ENCODE results near the gene FAM135A.
"Not testable (repeated sequence)": the region's sequence is repeated elsewhere in the genome, so short reads cannot be mapped to it uniquely, and the experiment has no call there.

The FAM135A gene

DNA sequence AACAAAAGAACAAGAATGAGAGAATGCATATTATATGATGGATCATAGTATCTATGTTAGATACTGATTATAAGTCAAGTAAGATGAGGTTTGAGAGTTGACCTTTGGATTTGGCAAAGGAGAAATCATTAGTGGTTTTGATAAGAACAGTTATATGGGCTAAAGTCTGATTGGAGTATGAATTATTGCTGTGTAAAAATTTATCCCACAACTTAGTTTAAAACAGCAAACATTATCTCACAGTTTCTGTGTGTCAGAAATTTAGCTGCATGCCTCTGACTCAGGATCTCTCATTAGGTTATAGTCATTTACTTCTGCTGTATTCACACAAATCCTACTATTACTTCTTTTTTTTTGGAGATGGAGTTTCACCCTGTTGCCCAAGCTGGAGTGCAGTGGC is 56.7 kb downstream of the FAM135A start:
- no peak for DNase-seq

DNA sequence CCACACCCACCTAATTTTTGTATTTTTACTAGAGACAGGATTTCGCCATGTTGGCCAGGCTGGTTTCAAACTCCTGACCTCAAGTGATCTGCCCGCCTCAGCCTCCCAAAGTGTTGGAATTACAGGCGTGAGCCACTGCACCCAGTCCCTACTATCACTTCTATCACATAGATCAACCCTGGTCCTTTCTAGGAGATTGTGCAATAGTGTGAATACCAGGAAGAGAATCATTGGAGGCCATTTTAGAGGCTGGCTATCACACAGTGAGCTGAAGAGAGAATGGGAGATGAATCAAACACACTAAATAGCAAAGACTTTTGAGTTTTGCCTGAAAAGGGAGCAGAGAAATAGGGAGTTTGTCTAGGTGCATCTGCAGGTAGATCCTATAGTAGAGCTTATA is 57.2 kb downstream of the FAM135A start:
- not testable (repeated sequence) for DNase-seq

DNA sequence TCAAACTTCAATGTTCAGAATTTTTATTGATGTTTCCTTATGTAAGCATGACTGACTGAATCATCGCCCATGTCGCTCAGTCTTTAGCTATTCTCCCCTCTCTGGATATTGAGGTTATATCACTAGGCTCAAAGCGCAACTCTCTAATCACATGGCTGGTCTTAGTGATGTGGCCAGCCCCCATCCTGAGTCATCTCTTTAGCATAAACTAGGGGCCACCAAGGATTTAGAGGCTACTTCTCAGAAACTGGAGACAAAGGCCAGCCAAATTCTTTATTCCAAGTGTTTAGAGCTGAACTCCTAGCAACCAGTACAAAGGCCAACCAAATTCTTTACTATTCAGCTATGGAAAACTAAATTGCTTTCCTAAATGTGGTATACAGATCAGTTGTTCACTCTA is 61.4 kb downstream of the FAM135A start:
- no peak for DNase-seq

DNA sequence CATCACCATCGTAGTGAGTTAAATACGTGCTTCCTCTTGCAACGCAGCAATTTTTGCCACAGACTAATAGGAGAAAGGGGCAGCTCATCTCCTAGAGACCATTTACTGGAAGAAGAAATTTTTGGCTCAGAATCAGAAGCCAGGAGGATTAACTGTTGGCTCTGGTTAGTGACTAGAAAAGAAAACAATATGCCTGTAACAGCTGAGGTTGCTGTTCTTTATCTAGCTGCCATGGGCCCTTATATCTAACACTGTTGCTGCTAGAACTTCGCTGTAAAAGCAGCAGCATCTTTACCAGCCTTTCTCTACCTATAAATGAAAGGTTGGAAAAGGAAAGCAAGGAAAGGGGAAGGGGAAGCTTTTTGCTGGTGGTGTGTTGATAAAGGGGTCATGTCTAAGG is 65.9 kb downstream of the FAM135A start:
- no peak for DNase-seq

DNA sequence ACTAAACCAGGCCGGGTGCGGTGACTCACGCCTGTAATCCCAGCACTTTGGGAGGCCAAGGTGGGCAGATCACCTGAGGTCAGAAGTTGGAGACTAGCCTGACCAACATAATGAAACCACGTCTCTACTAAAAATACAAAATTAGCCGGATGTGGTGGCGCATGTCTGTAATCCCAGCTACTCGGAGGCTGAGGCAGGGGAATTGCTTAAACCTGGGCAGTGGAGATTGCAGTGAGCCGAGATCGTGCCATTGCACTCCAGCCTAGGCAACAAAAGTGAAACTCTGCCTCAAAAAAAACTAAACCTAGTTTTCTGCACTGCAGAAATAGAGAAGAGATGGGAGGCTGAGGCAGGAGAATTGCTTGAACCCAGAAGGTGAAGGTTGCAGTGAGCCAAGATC is 73.3 kb downstream of the FAM135A start:
- DNase-seq: not testable (repeated sequence)

- no peak for DNase-seq
Observed at GRCh38 chr6:70489364-70489763, 76.1 kb downstream of the FAM135A start.

- DNase-seq: no peak
Observed at GRCh38 chr6:70494833-70495232, 81.5 kb downstream of the FAM135A start.

GRCh38 chr6:70495790-70496189 is 82.5 kb downstream of the FAM135A start:
- not testable (repeated sequence) for DNase-seq

DNA sequence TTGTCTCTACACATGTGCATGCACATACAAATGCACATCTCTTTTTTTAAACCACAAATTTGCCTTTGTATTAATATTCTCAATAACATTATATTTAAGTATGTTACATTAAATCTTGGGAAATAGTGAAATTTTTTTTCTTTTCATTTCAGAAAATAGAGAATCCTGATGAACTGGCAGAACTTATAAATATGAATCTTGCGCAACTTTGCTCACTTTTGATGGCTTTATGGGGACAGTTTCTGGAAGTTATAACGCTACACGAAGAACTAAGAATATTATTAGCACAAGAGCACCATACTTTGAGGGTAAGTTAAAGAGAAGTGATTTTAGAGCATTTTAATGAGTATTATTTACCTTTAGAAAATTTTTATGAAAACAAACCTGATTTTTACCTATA is 89.2 kb downstream of the FAM135A start:
- DNase-seq: no peak

GRCh38 chr6:70503813-70504465 is 90.6 kb downstream of the FAM135A start:
- no peak for DNase-seq

DNA sequence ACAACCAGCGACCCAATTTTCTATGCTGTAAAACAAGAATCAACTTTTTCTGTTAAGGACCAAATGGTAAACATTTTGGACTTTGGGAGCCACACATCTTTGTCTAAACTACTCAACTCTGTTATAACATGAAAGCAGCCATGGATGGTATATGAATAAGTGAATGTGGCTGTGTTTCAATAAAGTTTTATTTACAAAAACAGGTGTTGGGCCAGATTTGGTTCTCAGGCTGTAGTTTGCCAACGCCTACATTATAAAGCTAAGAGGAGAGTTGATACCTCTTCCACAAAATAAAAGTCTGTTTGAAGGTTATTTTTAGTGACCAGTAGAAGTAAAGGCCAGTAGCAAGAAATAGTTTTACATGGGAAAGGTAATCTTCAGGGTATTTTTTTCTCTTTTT is 93.0 kb downstream of the FAM135A start:
- DNase-seq: no peak

DNA sequence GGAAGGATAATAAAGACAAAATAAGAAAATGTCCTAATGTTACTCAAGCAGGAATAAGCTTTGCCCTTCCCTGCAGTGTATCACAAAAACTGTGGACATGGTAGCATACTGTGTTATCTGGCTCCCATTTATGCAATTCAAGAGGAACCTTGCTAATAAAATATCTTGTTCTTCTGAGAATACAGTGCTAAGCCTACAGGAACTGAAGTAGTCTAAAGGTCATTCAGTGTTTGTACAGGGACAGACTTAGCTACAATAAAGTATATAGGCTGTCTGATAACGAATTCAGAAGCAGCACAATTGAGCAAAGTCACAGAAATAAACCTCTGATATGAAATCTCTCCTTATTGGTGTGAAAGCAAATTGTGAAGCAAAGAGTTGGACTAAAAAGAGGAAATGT is 93.9 kb downstream of the FAM135A start:
- no peak for DNase-seq

DNA sequence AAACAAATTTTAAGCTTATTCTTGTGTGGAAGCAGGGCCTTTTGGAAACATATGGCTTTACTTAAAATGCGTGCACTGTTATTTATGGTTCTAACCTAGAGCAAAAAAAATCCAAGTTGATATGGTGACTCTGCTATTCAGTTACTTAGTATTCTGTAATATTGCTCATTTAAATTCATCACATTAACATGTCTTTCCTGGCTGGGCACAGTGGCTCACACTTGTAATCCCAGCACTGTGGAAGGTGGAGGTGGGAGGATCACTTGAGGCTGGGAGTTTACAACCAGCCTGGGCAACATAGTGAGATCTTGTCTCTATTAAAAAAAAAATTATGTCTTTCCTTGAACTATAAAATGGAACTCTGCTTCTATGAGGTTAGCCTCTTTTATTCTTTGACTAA is 95.6 kb downstream of the FAM135A start:
- no peak for DNase-seq

- no peak for DNase-seq
Observed at GRCh38 chr6:70510600-70510999, 97.3 kb downstream of the FAM135A start.

- DNase-seq: no peak
Observed at GRCh38 chr6:70518723-70519122, 105.4 kb downstream of the FAM135A start.

- peak; percentile 39 for DNase-seq
Observed at GRCh38 chr6:70520575-70520974, 107.3 kb downstream of the FAM135A start.

GRCh38 chr6:70524721-70525286 is 111.5 kb downstream of the FAM135A start:
- DNase-seq: no peak

DNA sequence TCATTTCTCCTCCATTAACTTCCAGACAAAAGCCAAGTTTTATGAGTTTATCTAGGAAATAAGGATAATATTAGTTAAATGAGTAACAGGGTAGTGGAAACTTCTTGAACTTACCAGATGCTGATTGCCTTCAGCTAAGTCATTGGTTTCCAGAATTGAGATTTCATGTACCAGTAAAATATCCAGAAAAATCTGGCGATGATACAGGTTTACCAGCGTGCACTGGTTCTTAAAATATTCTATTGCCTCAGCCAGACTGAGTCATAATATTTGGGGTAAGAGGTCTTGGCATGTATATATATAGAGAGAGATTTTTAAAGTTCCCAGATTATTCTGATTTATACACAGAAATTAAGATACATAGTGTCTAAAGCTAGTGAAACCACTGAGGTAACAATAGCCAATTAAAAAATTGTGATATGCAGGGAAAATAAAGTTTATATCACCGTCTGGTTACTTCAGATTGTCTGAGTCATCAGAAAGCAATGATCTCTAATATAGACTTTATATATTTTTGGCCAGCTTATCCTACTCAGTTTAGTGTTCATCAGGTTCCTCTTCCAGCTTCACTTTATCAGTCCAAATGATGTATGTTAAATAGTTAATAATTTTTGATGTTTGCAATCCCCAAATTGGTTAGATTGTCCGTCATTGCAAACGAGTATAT is 113.9 kb downstream of the FAM135A start:
- DNase-seq: no peak

- no peak for DNase-seq
Observed at GRCh38 chr6:70530023-70530422, 116.7 kb downstream of the FAM135A start.

GRCh38 chr6:70531133-70531532 is 117.8 kb downstream of the FAM135A start:
- no peak for DNase-seq

DNA sequence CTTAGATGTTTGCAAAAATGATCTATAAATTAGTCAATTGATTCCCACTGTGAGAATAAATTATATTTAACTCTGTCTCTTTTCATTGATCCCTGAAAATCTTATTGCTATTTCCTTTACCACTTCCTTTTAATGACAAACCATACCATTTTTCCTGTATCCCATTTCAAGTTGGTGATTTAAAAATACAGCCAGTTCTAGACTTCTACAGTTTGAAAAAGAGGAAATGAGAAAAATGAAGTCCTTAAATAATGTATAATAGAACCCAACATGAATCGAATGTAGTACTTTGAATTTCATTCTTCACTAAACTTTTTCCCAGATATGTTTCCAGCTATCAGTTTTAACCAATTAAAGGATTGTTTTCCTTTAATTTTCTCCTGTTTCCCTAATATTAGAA is 124.0 kb downstream of the FAM135A start:
- no peak for DNase-seq

GRCh38 chr6:70538376-70538775 is 125.1 kb downstream of the FAM135A start:
- no peak for DNase-seq

DNA sequence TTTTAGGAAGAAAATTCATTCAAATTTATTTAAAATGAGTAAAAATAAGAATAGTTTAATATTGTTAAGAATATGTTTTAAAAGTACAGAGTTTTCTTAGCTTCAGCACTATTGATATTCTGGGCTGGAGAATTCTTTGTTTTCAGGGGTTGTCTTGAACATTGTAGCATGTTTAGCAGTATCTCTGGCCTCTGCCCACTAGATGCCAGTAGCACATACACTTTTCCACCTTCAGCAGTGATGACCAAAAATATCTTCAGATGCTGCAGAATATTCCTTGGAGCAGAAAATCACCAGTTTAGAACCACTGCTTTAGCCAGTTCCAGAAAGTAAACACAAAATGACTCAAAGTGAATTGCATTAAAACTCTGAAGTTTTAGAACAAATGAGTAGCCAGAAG is 134.0 kb downstream of the FAM135A start:
- DNase-seq: peak; percentile 28

GRCh38 chr6:70547905-70548304 is 134.6 kb downstream of the FAM135A start:
- no peak for DNase-seq

DNA sequence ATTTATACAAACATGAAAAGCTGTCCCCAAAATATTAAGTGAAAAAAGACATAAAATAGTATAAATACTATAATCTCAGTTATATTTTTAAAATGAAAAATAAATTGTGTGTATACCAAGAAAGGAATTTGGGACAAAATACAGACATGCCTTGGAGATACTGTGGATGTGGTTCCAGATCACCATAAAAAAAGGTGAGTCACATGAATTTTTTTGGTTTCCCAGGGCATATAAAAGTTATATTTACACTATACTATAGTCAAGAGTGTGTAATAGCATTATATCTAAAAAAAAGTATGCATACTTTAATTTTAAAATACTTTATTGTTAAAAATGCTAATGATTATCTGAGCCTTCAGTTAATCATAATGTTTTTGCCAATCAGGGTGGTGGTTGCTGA is 136.0 kb downstream of the FAM135A start:
- DNase-seq: no peak

All from CD4-positive, alpha-beta T cell treated with Interleukin-10 for 1 hour (primary cell).